H1 (cell line): Measurements from ENCODE around the gene ADRA2C.

ENCODE experiments used
- CTCF ChIP-seq, 3 experiments: IDR thresholded peaks; 1 replicate in 2 of 3; 2 replicates in 1 of 3; pipeline versions ENCODE4 v1.5.1 to v1.6.1; 2011; ENCODE audit warnings: low read length in 3 of 3, mild to moderate bottlenecking in 3 of 3, inconsistent platforms in 2 of 3, low read depth in 1 of 3, moderate library complexity in 1 of 3; ENCODE audit not compliant: insufficient read depth in 1 of 3; ENCODE audit errors: control extremely low read depth in 1 of 3
- EZH2 ChIP-seq: fragments of 200-600 bp; sonication (generic); IDR thresholded peaks from 2 replicates; pipeline ENCODE4 v1.7.1; 2012; ENCODE audit warnings: low read depth, mild to moderate bottlenecking, moderate library complexity, low read length, inconsistent platforms; ENCODE audit not compliant: severe bottlenecking
- HDAC6 ChIP-seq: IDR thresholded peaks from one replicate; pipeline ENCODE4 v1.7.1; 2012; ENCODE audit warnings: low read depth, mild to moderate bottlenecking, inconsistent platforms, low read length, moderate library complexity
- POLR2A ChIP-seq, 2 experiments: IDR thresholded peaks; 1 replicate in 1 of 2; 2 replicates in 1 of 2; pipeline ENCODE4 v1.6.1; 2011; ENCODE audit warnings: low read depth in 2 of 2, low read length in 2 of 2, mild to moderate bottlenecking in 2 of 2; ENCODE audit errors: control extremely low read depth in 1 of 2
- POLR2AphosphoS5 ChIP-seq: IDR thresholded peaks from 2 replicates; pipeline ENCODE4 v1.6.1; 2011; ENCODE audit warnings: low read depth, low read length
- RAD21 ChIP-seq, 2 experiments: IDR thresholded peaks in 1 of 2; conservative IDR thresholded peaks in 1 of 2; 2 replicates each; pipeline ENCODE4 v1.6.1; 2011; ENCODE audit warnings: low read depth in 2 of 2, low read length in 2 of 2, improper control_type of control experiment in 1 of 2, inconsistent platforms in 1 of 2, mild to moderate bottlenecking in 1 of 2, moderate library complexity in 1 of 2
- SP1 ChIP-seq: IDR thresholded peaks from 2 replicates; pipeline ENCODE4 v1.6.1; 2011; ENCODE audit warnings: low read depth, low read length

DNA sequence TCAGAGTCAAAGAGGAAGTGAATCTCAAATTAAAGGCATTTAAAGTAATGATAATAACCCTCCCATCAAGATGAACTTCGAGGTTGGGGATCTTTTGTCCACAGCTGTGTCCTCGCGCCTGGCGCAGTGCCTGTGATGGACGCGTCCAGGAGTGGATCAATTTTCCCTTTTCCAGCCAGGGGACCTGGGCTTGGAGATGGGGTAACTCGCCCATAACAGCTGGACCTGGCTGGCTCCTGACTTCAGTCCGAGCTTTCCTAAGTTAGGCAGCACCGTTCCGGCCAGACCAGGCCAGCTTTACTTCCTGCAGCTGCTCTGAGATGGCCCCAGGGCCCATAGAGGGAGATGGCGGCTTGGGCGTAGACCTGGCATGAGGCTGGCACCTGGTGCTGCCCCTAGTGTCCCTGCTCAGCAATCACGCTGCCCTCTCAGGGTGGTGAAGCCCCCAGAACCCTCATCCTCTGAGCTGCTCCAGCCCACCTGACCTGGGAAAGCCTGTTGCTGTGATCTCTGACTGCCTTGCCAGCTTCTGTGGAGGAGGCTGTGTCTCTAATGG lies 23.9 kb downstream of the ADRA2C start:
- TF ChIP-seq EZH2 (no peak), POLR2A (IDR thresholded peaks at IDR 0.05; ENCODE audit: control extremely low read depth in 1 of 2, low read depth in 2 of 2, low read length in 2 of 2) (no peak), CTCF (IDR thresholded peaks at IDR 0.05; ENCODE audit: control extremely low read depth in 1 of 3, insufficient read depth in 1 of 3, low read depth in 1 of 3, low read length in 3 of 3) (peak in 2 of 3 experiments; percentile 34 to 46; a peak in 2 of 4 replicates), HDAC6 (no peak), SP1 (no peak), RAD21 (IDR thresholded peaks at IDR 0.05 in 1 of 2, conservative IDR thresholded peaks at IDR 0.05 in 1 of 2; ENCODE audit: low read depth in 2 of 2, low read length in 2 of 2) (peak in 1 of 2 experiments; percentile 22; a peak in 1 of 4 replicates), POLR2AphosphoS5 (no peak)
